Kidney glomerular epithelial cell (primary cell): ENCODE measurements around the gene THSD4.

ENCODE experiments used
- DNase-seq: peaks from one replicate; lab custom pipeline; 2025; lab: John Stamatoyannopoulos, UW

The THSD4 gene

DNA sequence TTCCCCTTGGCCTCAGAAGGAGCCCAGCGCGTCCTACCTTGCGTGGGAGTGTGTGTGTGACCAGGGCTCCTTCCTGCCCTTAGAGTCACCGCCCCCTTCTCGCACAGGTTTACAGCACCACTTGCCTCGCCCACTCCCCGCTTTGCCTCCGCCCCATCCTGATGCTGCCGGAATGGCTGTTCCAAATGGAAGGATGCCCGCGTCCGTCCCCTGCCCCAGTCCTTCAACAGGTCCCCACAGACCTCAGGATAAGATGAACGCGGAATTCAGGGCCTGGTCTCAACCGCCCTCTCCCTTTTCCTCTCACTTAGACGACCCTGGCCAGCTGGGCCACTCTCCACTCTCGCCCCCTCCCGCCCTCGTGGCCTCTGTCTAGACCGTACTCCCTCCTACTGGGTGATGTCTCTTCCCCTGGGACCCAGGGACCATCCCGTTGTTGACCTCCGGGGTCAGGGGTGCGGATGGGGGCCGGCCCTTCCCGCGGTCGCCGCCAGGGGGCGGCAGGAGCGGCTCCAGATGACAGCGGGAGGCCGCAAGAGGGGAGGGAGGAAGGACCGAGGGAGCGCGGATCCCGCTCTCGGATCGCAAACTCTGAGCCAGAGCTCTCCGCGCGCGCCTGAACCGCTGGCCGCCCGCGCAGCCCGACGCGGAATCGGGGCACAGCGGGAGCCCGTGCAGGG, at the start of gene THSD4:
Gene THSD4, plus strand, starts transcription at position 585 of the 680 bp plus-strand sequence.
- DNase-seq, result no peak

DNA sequence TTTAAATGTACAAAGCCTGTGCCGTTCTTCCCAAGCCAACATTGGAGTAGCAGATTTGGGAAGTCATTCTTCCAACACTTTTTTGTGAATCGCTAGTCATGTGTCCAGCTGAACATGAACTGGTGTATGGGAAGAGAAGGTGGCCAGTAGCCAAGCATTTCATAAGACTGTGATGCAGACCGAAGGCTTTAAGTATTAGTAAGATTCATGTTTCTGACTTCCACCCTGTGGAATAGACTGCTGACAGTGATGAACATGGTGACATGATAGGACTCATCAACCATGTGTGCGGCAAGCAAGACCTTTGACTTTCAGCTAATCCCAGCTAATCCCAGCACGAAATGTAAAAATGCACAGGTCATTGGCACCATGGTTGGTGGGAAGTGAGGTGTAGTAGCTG, 48.3 kb upstream of the THSD4 start:
- DNase-seq, result no peak

DNA sequence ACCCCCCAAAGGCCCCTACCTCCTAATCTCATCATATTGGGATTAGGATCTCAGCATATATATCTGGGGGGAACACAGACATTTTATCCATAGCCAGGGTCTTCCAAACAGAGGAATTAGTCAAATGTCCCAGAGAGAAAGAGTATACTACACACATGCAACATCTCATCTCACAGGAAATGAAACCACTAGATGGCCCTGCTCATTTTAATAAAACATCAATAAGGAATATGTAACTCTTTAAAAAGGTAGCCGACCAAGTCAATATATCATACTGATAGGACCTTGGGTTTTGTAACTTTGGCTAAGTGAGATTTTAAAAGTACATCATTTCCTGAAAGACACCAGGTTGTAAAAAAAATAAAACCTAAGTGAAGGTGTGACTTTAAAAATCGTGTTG, 45.6 kb upstream of the THSD4 start:
- DNase-seq, result no peak

DNA sequence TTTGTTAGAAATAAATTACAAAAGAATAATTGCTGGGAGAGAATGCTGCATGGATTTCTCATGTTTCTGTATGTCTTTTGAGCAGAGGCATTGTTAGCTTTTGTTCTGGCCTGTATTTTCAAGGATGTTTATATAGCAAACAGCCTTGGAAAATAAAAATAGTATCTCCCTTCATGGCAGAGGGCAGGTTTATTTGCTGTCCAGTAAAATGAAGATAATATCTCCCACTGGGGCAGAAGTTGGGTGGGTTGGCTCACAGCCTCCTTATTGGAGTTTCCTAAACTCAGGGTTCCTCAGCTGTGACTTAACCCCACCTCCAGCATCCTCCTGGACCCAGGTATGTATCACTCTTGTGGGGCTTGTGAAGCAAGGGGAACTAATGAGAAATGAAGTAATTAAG, 43.7 kb upstream of the THSD4 start:
- no peak for DNase-seq

DNA sequence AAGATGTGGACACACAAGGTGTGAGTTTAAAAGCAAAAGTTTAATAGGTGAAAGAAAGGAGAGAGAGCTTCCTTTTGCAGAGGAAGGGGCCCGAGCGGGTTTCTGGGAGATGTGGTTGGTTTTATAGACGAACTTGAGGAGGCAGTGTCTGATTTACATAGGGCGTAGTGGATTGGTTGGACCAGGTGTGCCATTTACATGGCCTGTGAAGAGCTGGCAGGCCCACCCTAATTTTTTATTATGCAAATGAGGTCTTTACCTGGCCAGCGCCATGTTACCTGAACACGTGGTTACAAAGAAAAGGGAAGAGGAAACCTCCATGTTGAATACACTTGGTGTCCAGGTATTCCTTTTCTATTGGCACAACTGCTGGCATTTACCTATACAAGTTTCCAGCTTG, 42.8 kb upstream of the THSD4 start:
- DNase-seq, result no peak

DNA sequence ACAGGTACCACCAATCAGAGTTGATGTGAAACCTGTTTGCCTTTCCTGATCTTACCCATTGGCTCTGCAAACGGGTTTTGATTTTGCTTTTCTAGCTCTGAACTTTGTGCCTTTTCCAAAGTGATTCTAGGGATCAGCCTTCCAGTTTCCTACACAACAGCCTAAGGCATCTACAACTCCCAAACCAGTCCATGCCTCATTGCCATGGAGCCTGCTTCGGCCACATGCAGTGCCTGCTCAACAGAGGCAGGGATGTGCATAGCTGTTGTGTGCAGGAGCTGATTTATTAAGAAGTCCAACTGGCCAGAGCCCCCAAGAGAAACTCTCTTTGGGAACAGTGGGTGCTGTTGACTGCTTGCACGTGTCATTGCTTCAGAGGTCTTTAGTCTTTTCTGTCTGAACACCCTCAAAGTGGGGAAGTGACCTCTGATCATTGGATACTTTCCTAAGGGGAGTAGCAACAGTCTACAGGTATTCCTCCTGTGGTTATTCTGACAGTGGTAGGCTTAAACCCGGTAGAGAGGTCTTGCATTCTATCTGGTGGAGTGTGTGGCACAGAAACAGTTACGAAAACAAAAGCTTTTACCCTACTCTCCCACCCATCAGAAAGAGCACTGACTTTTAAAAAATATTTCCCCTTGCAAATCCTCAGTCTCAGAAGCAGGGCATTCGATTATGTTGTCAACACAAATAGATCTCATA, 36.6 kb upstream of the THSD4 start:
- no peak for DNase-seq

DNA sequence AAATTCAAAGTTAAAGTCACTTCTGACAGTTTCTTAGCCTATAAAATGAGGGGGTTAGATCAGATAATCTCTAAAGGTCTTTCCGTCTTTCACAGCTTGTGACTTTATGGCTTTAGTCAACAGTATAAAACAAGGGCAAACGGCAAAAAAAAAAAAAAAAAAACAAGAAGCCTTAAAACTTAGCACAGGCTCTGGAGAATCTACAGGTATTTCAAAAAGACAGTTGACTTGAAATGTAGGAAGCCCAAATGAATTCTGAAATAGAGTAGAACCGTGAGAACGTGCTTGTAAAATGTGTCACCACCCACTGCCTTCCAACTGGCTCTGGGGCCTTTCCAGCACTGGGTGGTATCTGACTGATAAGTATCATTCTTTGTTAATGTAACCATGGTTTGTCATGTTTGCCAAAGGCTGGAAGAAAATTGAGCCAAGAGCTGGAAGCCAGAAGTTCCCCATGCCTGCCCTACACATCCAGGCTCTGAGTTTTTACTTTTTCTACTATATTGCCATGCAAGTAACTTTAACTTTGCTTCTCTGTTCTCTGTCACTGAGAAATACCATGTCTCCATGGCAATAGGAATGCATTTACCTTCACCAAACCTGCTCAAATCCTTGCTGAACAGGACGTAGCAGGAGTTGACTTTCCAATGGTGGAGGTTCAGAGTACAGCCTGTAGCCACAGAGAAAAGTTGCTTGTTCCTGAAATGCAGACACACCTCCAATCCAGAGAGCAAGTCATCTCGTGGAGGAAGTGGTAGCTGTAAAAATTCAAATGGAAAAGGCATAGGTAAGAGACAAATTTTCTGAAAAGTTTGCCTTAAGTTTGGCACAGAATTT, 35.8 kb upstream of the THSD4 start:
- DNase-seq, result peak; percentile 25

DNA sequence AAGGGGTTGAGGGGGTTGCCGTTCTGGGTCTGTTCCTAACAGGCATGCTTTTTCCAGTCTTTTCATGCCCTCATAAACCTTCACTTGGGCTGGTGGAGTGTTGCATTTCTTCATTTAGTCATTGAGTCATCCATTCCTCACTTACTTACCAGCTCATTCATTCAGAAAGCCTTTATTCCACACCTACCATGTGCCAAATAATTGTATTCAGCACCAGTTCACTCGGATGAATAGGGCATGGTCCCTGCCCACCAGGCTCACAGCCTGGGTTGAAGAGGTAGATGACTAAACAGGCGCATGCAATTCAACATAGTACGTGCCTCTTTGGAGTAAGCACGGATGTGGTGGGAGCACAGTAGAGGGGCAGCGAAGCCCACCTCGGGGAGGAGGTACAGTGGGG, 35.1 kb upstream of the THSD4 start:
- no peak for DNase-seq

DNA sequence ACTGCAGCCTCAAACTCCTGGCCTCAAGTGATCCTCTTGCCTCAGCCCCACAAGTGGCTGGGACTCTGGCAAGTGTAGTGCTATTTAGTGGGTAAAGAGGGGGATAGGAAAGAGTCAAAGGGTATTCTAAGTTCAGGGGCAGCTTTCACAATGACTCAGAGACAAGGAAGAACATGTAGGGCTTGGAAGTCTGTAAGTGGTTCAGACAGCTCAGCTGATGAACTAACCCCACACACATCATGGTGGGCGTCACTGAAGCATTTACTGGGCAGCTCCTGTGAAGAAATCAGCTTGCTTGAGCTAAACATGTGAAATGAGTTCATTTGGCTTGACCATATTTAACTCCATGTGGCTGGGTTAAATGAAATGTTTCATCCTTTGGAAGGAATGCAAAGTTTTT, 34.6 kb upstream of the THSD4 start:
- peak; percentile 9 for DNase-seq

DNA sequence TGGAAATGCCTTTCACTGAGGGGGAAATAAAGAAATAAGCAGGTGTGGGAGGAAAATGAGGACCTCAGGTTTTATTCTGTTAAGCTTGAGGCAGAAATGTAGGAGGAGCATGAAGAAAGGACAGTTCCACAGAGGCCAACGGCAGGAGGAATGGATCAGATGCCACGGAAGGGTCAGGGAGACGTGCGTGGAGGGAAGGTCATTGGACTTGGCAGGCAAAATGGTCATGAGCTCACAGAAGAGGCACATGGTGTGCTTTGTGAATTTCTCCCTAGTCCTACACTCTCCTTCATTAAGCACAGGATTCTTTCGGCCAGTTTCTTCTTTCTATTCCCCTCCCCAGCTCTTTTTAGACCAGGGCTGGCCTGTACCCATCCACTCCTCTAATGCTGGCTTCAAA, 32.5 kb upstream of the THSD4 start:
- DNase-seq, result no peak

DNA sequence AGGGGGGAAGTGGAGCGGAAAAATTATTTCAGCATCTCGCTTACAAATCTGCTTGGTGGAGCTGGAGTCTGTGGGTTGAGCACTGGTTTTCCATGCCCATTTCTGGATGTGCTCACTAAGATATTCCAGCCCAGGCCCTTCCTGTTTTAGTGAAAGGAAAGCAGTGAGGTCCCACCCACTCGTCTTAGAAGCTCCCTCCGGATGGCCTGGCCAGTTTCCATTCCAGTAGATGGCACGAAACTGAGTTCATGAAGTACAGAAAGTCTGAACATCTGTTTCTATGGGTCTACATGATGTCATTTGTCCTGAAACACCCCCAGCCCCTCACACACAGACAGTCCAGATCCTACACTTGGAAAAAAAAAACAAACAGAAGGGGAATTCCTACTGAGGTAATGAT, 31.9 kb upstream of the THSD4 start:
- DNase-seq, result no peak

DNA sequence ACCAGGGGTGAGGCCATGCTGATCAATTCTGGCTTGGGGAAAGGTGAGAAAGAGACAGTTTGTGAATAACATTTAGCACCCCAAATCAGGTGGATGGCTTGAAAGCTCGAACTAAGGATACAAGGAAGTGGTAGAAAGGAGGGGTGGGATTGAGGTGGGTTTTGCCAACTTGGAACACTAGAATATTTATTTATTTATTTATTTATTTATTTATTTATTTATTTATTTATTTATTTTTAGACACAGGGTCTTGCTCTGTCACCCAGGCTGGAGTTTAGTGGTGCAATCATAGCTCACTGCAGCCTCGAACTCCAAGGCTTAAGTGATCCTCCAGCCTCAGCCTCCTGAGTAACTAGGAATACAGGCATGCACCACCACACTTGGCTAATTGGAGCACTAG, 31.0 kb upstream of the THSD4 start:
- no peak for DNase-seq

DNA sequence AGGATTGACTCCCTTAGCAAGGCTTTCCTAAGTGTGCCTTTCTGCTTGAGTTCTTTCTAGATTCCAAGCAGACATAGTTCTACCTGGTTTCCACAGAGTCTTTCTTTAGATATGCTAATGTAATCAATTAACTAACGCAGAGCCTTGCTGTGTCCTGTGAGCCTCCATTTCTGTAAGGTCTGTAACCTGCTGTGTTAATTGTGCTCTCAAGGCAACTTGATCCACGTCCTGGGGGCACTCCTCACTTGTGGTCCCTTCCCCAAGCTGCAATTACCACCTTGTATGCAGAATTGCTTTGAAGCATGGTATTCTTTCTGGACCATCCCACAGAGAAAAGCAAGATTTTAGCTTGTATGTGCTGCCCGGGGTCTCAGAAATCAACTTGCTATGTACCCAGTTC, 29.5 kb upstream of the THSD4 start:
- no peak for DNase-seq

DNA sequence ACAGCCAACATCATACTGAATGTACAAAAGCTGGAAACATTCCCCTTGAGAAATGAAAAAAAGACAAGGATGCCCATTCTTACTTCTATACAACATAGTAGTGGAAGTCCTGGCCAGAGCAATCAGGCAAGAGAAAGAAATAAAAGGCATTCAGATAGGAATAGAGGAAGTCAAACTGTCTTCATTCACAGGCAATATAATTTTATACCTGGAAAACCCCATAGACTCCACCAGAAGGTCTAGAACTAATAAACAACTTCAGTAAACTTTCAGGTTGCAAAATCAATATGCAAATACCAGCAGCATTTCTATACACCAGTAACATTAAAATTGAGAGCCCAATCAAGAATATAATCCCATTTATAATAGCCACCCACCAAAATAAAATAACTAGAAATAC, 27.1 kb upstream of the THSD4 start:
- no peak for DNase-seq

DNA sequence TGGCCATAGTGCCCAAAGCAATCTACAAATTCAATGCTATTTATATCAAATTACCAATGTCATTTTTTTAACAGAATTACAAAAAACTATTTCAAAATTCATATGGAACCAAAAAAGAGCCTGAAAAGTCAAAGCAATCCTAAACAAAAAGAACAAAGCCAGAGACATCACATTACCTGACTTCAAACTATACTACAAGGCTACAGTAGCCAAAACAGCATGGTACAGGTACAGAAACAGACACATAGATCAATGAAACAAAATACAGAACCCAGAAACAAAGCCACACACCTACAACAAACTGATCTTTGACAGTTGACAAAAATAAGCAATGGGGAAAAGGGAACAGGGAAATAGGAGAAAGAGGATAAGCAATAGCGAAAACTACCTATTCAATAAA, 26.6 kb upstream of the THSD4 start:
- no peak for DNase-seq

DNA sequence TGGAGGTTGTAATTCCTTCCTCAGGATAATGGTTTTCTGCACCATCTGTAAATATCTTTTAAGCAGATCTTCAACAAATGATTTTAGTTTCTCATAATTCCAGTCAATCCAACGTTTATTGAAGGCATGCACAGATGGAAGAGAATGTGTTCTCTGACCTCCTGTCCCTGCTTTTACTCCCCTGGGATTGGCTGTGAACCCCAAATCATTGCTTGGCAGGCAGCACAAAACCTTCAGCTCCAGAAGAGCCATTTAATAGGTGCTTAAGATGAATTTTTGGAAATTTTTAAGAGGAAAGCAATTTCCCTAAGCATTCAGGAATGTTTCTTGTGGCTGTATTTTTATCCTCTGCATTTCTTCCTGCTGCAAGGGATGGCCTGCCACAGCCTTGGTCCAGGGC, 25.5 kb upstream of the THSD4 start:
- DNase-seq, result no peak

DNA sequence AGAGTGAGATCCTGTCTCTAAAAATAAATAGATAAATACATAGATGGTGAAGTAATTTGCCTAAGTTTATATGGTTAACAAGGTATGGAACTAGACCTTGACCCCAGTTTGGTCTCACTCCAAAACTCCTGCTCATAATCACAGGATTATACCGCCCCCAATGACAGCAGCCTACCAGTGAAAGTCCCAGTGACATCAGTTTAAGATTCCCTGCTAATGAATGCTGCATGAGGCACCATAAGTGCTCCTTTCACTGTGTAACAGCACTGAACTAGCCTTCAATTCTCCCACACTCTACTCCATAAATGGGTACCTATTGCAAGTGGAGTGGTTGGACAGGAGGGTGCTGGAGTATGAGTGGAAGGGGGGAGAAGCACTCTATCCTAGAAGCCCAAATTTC, 23.7 kb upstream of the THSD4 start:
- no peak for DNase-seq

DNA sequence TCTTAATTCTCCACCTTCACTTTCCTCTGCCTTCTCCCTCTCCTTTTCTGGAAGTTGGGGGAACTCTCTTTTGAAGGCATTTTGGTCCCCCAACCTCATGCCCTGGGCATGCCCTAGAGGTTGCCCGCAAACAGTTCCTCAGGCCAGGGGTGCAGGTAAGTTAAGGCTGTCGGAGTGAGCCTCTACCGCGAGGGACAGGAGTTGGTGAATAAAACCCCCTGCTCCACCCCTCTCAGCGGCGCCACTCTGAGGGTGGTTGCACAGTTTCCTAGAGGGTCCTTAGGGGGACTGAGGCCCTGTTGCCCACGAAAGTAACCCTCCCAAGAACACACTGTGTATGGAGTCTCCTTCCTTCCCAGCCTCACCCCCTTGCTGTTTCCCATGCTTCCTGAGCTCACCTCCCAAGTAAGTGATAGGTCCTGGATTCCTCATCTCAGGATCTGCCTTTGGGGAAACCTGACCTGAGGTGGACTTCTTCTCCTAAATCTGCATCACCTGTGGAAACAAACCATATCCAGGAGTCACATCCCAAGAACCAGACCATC, 23.1 kb upstream of the THSD4 start:
- DNase-seq, result no peak

DNA sequence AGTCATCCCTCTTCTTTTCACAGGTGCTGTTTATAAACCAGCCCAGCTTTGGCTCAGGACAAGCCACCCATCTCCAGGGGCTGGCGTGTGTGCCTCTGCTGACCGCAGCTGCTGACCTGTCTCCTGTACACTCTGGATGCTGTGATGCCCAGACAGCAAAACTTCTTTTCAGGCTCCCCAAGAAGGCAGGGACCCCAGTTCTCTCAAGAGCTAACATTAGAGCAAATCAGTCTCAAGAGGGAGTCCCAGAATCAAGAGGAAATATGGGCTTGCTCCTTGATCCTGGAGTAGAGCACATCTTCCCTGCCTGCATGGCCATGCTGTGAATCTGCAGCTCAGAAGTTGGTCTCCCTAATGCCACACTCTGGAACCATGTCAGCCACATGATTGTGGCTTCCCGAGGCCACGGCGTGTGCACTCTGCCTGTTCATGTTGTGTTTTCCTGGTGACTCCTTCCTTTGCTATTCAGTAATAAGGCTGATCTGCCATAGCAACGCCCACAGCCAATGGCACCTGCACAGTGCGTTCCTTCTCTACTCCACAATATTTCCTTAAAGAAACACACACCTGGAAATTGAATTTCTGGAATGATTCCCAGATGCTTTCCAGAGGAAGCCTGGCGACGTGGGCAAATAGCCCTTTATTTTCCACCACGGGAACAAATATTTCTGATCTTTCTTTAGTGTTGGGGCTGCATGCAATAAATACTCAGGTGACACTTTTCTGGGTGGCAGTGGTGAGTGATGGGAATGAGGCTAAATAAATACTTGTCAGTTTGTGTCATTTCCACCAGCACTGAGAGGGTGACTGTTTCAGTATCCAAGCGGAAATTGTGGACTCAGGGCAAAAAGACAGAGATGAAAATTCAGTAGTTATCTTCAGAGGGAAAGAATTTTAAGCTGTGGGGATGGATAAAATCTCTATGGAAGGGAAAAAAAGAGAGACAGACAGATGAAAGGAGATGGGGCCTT, 21.9 kb upstream of the THSD4 start:
- peak; percentile 92 for DNase-seq

DNA sequence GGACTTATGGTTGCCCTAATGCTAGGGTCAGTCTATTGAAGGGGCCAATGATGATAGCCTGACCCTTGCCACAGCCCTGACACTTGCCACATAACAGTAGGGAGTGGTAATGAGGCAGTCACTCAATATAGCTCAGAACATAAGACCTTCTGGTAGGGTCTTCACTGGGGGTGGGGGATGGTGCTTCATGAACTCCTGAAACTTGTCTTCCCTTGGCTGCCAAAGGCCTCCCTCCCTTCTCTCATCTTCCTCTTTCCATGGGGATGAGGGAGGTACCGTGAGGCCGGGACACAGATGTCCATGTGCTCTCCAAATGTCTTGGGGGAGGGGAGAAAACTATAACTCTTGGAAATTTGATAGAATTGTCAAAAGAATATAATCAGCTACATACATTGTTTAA, 21.1 kb upstream of the THSD4 start:
- DNase-seq, result no peak

DNA sequence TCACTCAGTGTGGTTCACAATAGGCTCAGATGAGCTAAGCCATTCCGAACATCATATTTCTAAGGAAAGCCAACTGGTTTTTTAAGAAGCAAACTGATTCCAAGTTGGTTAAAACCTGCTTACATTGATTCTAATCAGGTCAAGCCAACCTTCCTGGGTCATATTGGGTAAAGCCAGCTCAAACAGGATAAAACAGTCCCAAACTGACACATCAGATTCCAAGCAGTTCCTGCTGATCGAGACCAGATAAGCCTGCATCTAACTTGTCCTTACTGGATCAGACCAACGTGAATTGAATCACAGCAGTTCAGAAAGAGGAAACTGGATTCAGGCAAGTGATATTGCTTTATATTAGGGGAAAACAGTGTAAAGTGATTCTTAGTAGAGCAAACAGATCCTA, 18.6 kb upstream of the THSD4 start:
- DNase-seq, result no peak

DNA sequence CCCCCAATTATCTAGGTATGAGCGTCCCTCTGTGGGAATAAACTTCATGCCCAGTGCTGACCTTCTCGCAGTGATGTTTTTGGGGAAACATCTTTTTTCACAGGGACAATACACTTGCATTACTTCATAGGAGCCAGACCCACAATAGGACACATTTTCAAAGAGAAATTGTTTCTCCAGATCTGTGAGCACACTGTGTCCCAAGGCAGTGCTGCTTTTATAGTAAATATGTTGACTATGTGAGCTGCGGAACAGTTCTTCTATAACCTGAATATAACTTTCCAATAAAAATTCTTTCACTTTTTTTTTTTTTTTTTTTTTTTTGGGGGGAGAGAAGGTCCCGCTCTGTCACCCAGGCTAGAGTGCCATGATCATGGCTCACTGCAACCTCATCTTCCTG, 17.4 kb upstream of the THSD4 start:
- DNase-seq, result no peak
